Neuronal stem cell (in vitro differentiated cells): Measurements from ENCODE around the gene GLB1L2.
A peak's percentile ranks its signal among the peaks of the same experiment; 100 is the strongest.

Experiments
- DNase-seq: peaks from one replicate; pipeline ENCODE4 v3.0.0-alpha.2; 2013; ENCODE audit warnings: low spot score
- H2AFZ ChIP-seq: one replicate; pipeline ENCODE4 v1.6.1; 2013; ENCODE audit warnings: mild to moderate bottlenecking, low read length, inconsistent platforms
- H2AK5ac ChIP-seq: 2 replicates; pipeline ENCODE4 v1.6.1; 2013; ENCODE audit warnings: low read depth, mild to moderate bottlenecking, inconsistent platforms, low read length, moderate library complexity, mixed read lengths
- H2BK120ac ChIP-seq: 2 replicates; pipeline ENCODE4 v1.6.1; 2013; ENCODE audit warnings: low read depth, mild to moderate bottlenecking, inconsistent platforms, low read length, moderate library complexity, mixed read lengths
- H2BK12ac ChIP-seq: one replicate; pipeline ENCODE4 v1.6.1; 2013; ENCODE audit warnings: low read length, inconsistent platforms
- H2BK15ac ChIP-seq: 2 replicates; pipeline ENCODE4 v1.6.1; 2013; ENCODE audit warnings: mild to moderate bottlenecking, low read length, inconsistent platforms, mixed read lengths
- H2BK5ac ChIP-seq: one replicate; pipeline ENCODE4 v1.6.1; 2013; ENCODE audit warnings: inconsistent platforms, mild to moderate bottlenecking, low read length, moderate library complexity
- H3K14ac ChIP-seq: one replicate; pipeline ENCODE4 v1.6.1; 2013; ENCODE audit warnings: low read length, inconsistent platforms
- H3K18ac ChIP-seq: 2 replicates; pipeline ENCODE4 v1.6.1; 2013; ENCODE audit warnings: low read length, inconsistent platforms
- H3K23ac ChIP-seq: 2 replicates; pipeline ENCODE4 v1.6.1; 2013; ENCODE audit warnings: low read depth, mild to moderate bottlenecking, mixed read lengths, low read length, inconsistent platforms; ENCODE audit not compliant: poor library complexity
- H3K27ac ChIP-seq: replicated peaks from 3 replicates; pipeline ENCODE4 v1.5.1; 2013; ENCODE audit warnings: low read length, inconsistent platforms
- H3K27me3 ChIP-seq, 3 experiments: 2 replicates each; pipeline ENCODE4 v1.6.1; 2013; ENCODE audit warnings: low read length in 3 of 3, mild to moderate bottlenecking in 2 of 3, inconsistent platforms in 1 of 3, low read depth in 1 of 3, mixed read lengths in 1 of 3, moderate library complexity in 1 of 3; ENCODE audit not compliant: control insufficient read depth in 3 of 3, insufficient read depth in 3 of 3
- H3K36me3 ChIP-seq, 2 donors: replicated peaks in 1 of 2; 2 replicates each; pipeline ENCODE4 v1.6.1; 2013; ENCODE audit warnings: low read length in 2 of 2; ENCODE audit not compliant: control insufficient read depth in 2 of 2, insufficient read depth in 2 of 2
- H3K4ac ChIP-seq: 2 replicates; pipeline ENCODE4 v1.6.1; 2013; ENCODE audit warnings: inconsistent platforms, mild to moderate bottlenecking, low read length, moderate library complexity
- H3K4me1 ChIP-seq, 2 donors: 1 replicate in 1 of 2; 2 replicates in 1 of 2; pipeline ENCODE4 v1.6.1; 2013; ENCODE audit warnings: low read length in 2 of 2, low read depth in 1 of 2; ENCODE audit not compliant: control insufficient read depth in 2 of 2, insufficient read depth in 1 of 2
- H3K4me2 ChIP-seq: one replicate; pipeline ENCODE4 v1.6.1; 2013; ENCODE audit warnings: mild to moderate bottlenecking, low read length, inconsistent platforms; ENCODE audit not compliant: insufficient read depth, poor library complexity, severe bottlenecking
- H3K4me3 ChIP-seq, 2 donors: 2 replicates each; pipeline ENCODE4 v1.5.1; 2013; ENCODE audit warnings: low read length in 2 of 2, mild to moderate bottlenecking in 2 of 2, inconsistent platforms in 1 of 2, moderate library complexity in 1 of 2
- H3K79me1 ChIP-seq: one replicate; pipeline ENCODE4 v1.6.1; 2013; ENCODE audit warnings: low read depth, mild to moderate bottlenecking, inconsistent platforms, low read length, moderate library complexity
- H3K9ac ChIP-seq: one replicate; pipeline ENCODE4 v1.6.1; 2013; ENCODE audit warnings: mild to moderate bottlenecking, low read depth, low read length, inconsistent platforms; ENCODE audit not compliant: poor library complexity
- H3K9me3 ChIP-seq, 2 donors: replicated peaks in 1 of 2; 2 replicates each; pipeline versions ENCODE3 to v1.6.1; 2013; ENCODE audit warnings: low read length in 2 of 2, mild to moderate bottlenecking in 2 of 2, inconsistent platforms in 1 of 2, low read depth in 1 of 2, mixed read lengths in 1 of 2, moderate library complexity in 1 of 2; ENCODE audit not compliant: control insufficient read depth in 2 of 2, insufficient read depth in 1 of 2
- H4K8ac ChIP-seq: one replicate; pipeline ENCODE4 v1.6.1; 2013; ENCODE audit warnings: low read depth, mild to moderate bottlenecking, inconsistent platforms, low read length, moderate library complexity
- H4K91ac ChIP-seq: one replicate; pipeline ENCODE4 v1.6.1; 2013; ENCODE audit warnings: low read length, low read depth, mild to moderate bottlenecking, inconsistent platforms; ENCODE audit not compliant: poor library complexity
- WGBS, 2 donors: extraction: QIAGEN DNeasy Blood & Tissue Kit; methylation state at CpG; one replicate each; pipeline ENCODE4 v1.1.7; 2013; ENCODE audit warnings: missing lambda C conversion rate in 2 of 2, mixed read lengths in 1 of 2; ENCODE audit not compliant: insufficient read length in 2 of 2, insufficient replicate concordance in 1 of 2; ENCODE audit errors: extremely low coverage in 2 of 2; 5-methylcytosine and 5-hydroxymethylcytosine counted together

Gene GLB1L2

GRCh38 chr11:134392953-134393615, 61.3 kb downstream of the GLB1L2 start:
- Histone ChIP-seq H3K36me3 (peaks cover 19 to 32% of the 10 kb centered on the region in 2 donors), H2BK5ac (no peak overlapping the region), H3K4me3 (no peak overlapping the region), H3K4me2 (no peak overlapping the region), H3K4ac (no peak overlapping the region), H2BK12ac (no peak overlapping the region), H3K9me3 (no peaks in the 10 kb centered on the region), H3K9ac (no peak overlapping the region), H3K27ac (no peak overlapping the region), H3K79me1 (peaks cover 24% of the 10 kb centered on the region), H2AK5ac (no peak overlapping the region), H4K8ac (no peak overlapping the region), H3K14ac (no peak overlapping the region), H3K18ac (no peak overlapping the region), H4K91ac (no peak overlapping the region), H3K23ac (no peak overlapping the region), H2BK120ac (no peak overlapping the region), H2AFZ (no peak overlapping the region), H2BK15ac (no peak overlapping the region), H3K4me1 (peaks cover 0 to 8% of the 10 kb centered on the region in 2 donors), H3K27me3 (no peaks in the 10 kb centered on the region)
- whole genome bisulfite sequencing, 2 donors = no CpG with 5 or more reads among the region's 21 CpGs
- no peak for DNase-seq

GRCh38 chr11:134393638-134394037, 61.9 kb downstream of the GLB1L2 start:
- peaks cover 28% of the 10 kb centered on the region for H3K79me1 ChIP-seq
- H3K4ac ChIP-seq = no peak overlapping the region
- no peaks in the 10 kb centered on the region for H3K27me3 ChIP-seq
- WGBS, 2 donors = no CpG with 5 or more reads among the region's 14 CpGs
- no peak overlapping the region for H3K18ac ChIP-seq
- H2BK15ac ChIP-seq = no peak overlapping the region
- no peak overlapping the region for H2BK5ac ChIP-seq
- no peak overlapping the region for H3K14ac ChIP-seq
- H3K4me3 ChIP-seq = no peak overlapping the region
- no peaks in the 10 kb centered on the region for H3K9me3 ChIP-seq
- H4K8ac ChIP-seq = no peak overlapping the region
- H2BK12ac ChIP-seq = no peak overlapping the region
- no peak overlapping the region for H2AK5ac ChIP-seq
- peaks cover 18 to 28% of the 10 kb centered on the region in 2 donors for H3K36me3 ChIP-seq
- DNase-seq = no peak
- H3K9ac ChIP-seq = no peak overlapping the region
- H3K4me2 ChIP-seq = no peak overlapping the region
- H4K91ac ChIP-seq = no peak overlapping the region
- no peak overlapping the region for H2AFZ ChIP-seq
- peaks cover 0 to 8% of the 10 kb centered on the region in 2 donors for H3K4me1 ChIP-seq
- no peak overlapping the region for H3K23ac ChIP-seq
- no peak overlapping the region for H3K27ac ChIP-seq
- H2BK120ac ChIP-seq = no peak overlapping the region

GRCh38 chr11:134394311-134394710, 62.5 kb downstream of the GLB1L2 start:
- Histone ChIP-seq H3K36me3 (peaks cover 18 to 22% of the 10 kb centered on the region in 2 donors), H3K18ac (peak overlapping the region; percentile 7), H2BK12ac (peak overlapping the region; percentile 90), H3K27ac (no peak overlapping the region), H2BK15ac (peak overlapping the region; percentile 85), H4K91ac (no peak overlapping the region), H3K4me1 (peaks cover 0 to 8% of the 10 kb centered on the region in 2 donors), H2AFZ (no peak overlapping the region), H3K4me2 (peak overlapping the region; percentile 11), H2BK5ac (no peak overlapping the region), H3K79me1 (peaks cover 34% of the 10 kb centered on the region), H3K14ac (peak overlapping the region; percentile 98), H3K9me3 (no peaks in the 10 kb centered on the region), H3K27me3 (no peaks in the 10 kb centered on the region), H3K23ac (no peak overlapping the region), H2AK5ac (peak overlapping the region; percentile 66), H2BK120ac (no peak overlapping the region), H3K4me3 (no peak overlapping the region), H3K4ac (no peak overlapping the region), H3K9ac (peak overlapping the region; percentile 60), H4K8ac (no peak overlapping the region)
- no CpG with 5 or more reads among the region's 10 CpGs for WGBS, 2 donors
- no peak for DNase-seq

GRCh38 chr11:134395002-134395401, 63.2 kb downstream of the GLB1L2 start:
- Histone ChIP-seq H4K8ac (no peak overlapping the region), H2BK12ac (no peak overlapping the region), H2BK15ac (no peak overlapping the region), H2BK5ac (no peak overlapping the region), H2BK120ac (no peak overlapping the region), H3K4me2 (no peak overlapping the region), H3K27me3 (no peaks in the 10 kb centered on the region), H3K79me1 (peaks cover 35% of the 10 kb centered on the region), H3K23ac (no peak overlapping the region), H2AFZ (no peak overlapping the region), H3K4ac (no peak overlapping the region), H3K4me1 (peaks cover 0 to 8% of the 10 kb centered on the region in 2 donors), H3K27ac (no peak overlapping the region), H2AK5ac (no peak overlapping the region), H3K4me3 (no peak overlapping the region), H4K91ac (no peak overlapping the region), H3K9ac (no peak overlapping the region), H3K9me3 (no peaks in the 10 kb centered on the region), H3K18ac (peak overlapping the region; percentile 17), H3K36me3 (peaks cover 16 to 18% of the 10 kb centered on the region in 2 donors), H3K14ac (no peak overlapping the region)
- DNase-seq = no peak
- no CpG with 5 or more reads among the region's 12 CpGs for WGBS, 2 donors
